ENCODE measurements around the gene OCEL1. TPM values are rescaled to one million over a fixed set of nuclear protein-coding genes. Genes with fewer than 3 reads are reported as not detected.

The OCEL1 gene
- total RNA-seq, 2 experiments from 2014 or later: 23.3 to 27.4 TPM

DNA sequence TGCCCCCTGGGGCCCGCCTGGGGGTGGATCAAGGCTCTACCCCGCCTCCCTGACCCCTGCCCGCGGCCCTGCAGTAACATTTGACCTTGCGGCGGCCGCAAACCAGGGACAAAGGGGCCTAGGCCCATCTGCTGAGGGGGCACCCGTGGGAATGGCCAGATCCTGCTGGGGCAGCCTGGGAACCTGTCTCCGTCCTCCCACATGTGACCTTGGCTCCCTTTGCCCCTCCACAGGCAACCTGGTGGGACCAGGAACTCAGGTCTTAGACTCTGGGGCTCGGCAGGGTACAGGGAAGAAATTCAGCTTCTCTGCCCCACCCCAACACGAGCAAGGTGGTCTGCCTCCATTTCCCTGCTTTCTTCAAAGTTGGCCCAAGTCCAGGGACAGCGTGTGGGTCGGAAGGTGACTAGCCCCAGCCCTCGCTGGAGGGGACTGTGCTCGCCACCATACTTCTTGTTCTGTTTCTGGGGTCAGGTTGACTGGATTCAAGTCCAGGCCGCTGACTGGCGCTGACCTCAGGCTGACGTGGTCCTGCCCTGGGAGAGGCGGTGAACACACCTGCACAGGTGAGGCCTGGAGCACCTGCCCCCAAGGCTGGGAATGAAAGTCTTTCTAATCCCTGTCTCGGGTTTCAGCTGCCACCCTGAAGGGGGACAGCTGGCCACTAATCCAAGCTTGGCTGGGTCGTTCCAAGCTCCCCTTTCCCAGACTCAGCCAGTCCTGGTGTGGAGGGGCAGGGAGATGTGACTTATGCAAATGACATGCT is 22.2 kb downstream of the OCEL1 start:
- CTCF ChIA-PET: interaction anchor here (0.6 to 3.0 kb wide), 2 partner anchors 12 to 98 kb away, joined by 4 to 23 read pairs; no protein-coding TSS in a partner anchor
- Mint-ChIP-seq H3K36me3 (no peaks in the 10 kb centered on the region), H3K4me3 (no peak overlapping the region), H3K27ac (no peak overlapping the region), H3K27me3 (peaks cover 22% of the 10 kb centered on the region), H3K4me1 (peaks cover 7% of the 10 kb centered on the region), H3K9me3 (ENCODE audit: low read depth) (no peaks in the 10 kb centered on the region)
- no peak for DNase-seq
- ATAC-seq: no peak

DNA sequence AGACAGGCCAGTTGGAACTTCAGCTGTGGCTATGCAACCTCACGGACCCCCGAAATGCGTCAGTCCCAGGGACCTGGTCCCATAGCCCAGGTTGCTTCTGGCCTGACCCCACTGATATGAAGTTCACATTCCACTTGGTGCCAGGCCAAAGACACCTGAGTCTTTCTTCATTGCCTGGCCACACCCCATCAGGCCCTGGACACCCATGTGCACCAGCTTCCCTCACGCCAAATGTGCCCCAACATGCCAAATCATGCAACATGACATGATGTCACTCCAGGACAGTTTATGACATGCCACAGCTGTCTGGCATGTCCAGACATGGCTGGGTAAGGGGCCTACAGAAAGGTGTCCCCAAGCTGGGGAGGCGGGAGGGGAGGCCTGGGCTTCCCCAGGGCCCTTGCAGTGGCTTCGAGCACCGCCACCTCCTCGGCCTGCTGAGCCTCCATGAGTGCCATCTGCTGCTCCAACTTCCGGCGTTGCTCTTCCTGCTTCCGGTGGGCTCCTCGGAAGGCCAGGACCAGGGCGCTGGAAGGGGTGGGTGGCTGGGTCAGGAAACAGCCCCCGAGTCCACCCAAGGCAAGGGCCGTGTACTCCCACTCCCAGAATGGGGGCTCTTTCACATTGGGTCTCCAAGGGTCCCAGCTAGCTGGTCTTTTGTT is 24.0 kb downstream of the OCEL1 start:
- no peak for ATAC-seq
- Mint-ChIP-seq H3K9me3 (ENCODE audit: low read depth) (no peaks in the 10 kb centered on the region), H3K4me3 (no peak overlapping the region), H3K27ac (no peak overlapping the region), H3K4me1 (peaks cover 7% of the 10 kb centered on the region), H3K36me3 (no peaks in the 10 kb centered on the region), H3K27me3 (peaks cover 13% of the 10 kb centered on the region)
- CTCF ChIA-PET: interaction anchor here (1.1 to 3.0 kb wide), 3 partner anchors 10 to 32 kb away, joined by 3 to 23 read pairs (median 3); partner anchors contain the start of gene ANKLE1
- DNase-seq: no peak

DNA sequence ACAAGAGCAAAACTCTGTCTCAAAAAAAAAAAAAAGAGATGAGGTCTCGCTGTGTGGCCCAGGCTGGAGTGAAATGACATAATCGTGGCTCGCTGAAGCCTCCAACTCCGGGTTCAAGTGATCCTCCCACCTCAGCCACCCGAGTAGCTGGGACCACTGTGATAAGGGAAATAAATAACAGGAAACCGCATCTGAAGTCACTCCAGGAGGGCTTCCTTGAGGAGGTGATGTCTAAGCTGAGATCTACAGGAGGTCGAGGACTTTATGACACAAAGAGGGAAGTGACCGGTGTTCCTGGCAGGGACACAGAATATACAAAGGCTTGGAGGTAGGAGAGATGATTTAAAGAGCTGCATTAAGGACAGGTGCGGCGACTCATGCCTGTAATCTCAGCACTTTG is 28.6 kb downstream of the OCEL1 start:
- Mint-ChIP-seq H3K36me3 (no peaks in the 10 kb centered on the region), H3K4me3 (no peak overlapping the region), H3K27ac (no peak overlapping the region), H3K4me1 (no peaks in the 10 kb centered on the region), H3K9me3 (ENCODE audit: low read depth) (no peaks in the 10 kb centered on the region), H3K27me3 (no peaks in the 10 kb centered on the region)
- DNase-seq (no peak), ATAC-seq (no peak)
- CTCF ChIA-PET: interaction anchor here (0.9 to 1.4 kb wide), 2 partner anchors 9 to 12 kb away, joined by 3 read pairs; partner anchors contain the start of gene USHBP1

DNA sequence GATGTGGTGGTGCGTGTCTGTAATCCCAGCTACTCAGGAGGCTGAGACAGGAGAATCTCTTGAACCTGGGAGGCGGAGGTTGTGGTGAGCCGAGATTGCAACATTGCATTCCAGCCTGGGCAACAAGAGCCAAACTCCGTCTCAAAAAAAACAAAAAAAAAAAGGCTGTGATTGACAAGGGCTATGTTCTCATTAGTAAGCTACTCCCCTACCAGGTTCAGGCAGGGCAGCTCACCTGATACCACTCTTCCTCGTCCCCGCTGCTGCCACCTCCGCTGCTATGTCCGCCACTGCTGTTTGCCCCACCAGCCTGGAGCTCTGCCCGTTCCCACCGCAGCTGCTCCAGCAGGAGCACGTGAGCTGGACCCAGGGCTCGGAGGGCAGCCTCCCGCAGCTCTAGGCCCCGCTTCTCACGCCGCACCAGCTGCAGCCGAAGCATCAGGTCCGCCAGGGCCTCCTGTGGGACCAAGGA is 29.2 kb downstream of the OCEL1 start:
- Mint-ChIP-seq H3K27me3 (no peaks in the 10 kb centered on the region), H3K27ac (no peak overlapping the region), H3K9me3 (ENCODE audit: low read depth) (no peaks in the 10 kb centered on the region), H3K36me3 (no peaks in the 10 kb centered on the region), H3K4me1 (no peaks in the 10 kb centered on the region), H3K4me3 (no peak overlapping the region)
- CTCF ChIA-PET: interaction anchor here (0.9 to 1.4 kb wide), 4 partner anchors 9 to 37 kb away, joined by 3 to 5 read pairs (median 3); partner anchors contain the start of genes ANKLE1 and USHBP1
- no peak for ATAC-seq
- DNase-seq: no peak

DNA sequence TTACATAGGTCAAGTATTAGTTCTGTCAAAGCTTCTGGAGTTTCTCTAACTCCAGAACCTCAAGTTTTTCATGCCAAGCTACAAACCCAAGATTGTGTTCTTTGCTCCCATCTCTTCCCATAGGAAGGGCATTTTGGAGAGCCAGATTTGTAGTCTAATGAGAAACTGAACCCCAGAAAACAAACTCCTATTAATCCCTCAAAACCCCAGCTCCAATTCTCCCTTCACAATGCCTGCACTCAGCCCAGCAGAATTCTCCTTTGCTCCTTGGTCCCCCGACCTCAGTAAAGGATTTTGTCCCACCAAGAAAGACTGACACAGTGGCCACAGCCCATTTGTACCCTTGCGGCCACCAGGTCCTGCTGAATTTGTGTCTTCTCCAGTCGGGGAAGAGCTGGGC is 30.1 kb downstream of the OCEL1 start:
- ATAC-seq (no peak), DNase-seq (no peak)
- no peak overlapping the region for H3K27ac Mint-ChIP-seq
- H3K27me3 Mint-ChIP-seq: no peaks in the 10 kb centered on the region
- peaks cover 6% of the 10 kb centered on the region for H3K4me1 Mint-ChIP-seq
- H3K9me3 Mint-ChIP-seq (ENCODE audit: low read depth): no peaks in the 10 kb centered on the region
- no peak overlapping the region for H3K4me3 Mint-ChIP-seq
- no peaks in the 10 kb centered on the region for H3K36me3 Mint-ChIP-seq
- CTCF ChIA-PET: interaction anchor here (1.1 to 1.3 kb wide), 2 partner anchors 26 to 36 kb away, joined by 3 to 5 read pairs; partner anchors contain the start of gene ANKLE1

DNA sequence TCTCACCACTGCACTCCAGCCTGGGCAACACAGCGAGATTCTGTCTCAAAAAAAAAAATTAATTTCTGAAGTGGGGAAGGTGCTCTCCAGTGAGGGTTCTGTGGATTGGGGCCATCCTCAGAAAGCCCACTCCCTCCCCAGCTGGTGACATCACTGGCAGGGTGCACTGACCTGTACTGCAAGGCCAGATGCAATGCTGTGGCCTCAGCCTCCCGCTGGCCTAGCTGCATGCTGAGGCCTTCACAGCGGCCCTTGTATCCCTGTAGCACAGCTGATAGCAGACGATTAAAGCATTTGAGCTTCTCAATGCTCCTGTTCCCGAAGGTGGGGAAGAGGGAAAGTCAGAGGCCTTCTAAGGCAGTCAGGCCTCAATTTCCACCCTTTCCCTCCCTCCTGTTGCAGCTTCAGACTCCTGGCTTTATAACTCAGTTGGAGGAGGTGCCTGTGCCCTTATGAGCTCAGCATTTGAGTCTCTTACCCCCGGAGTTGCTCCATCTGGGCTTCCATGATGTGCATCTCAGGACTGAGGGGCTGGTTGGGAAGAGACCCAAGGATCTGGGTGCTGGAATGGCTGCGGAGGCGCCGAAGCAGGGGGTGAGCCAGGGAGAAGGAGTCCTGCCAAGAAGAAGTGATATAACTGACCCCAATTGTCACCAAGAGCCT is 33.2 kb downstream of the OCEL1 start:
- DNase-seq (no peak), ATAC-seq (no peak)
- Mint-ChIP-seq H3K27ac (no peak overlapping the region), H3K9me3 (ENCODE audit: low read depth) (no peaks in the 10 kb centered on the region), H3K27me3 (no peaks in the 10 kb centered on the region), H3K4me3 (no peak overlapping the region), H3K36me3 (no peaks in the 10 kb centered on the region), H3K4me1 (peaks cover 6% of the 10 kb centered on the region)
- CTCF ChIA-PET: interaction anchor here (0.6 to 12.2 kb wide), 10 partner anchors 8 to 191 kb away, joined by 3 to 132 read pairs (median 10); partner anchors contain the start of genes ANKLE1 and BABAM1

DNA sequence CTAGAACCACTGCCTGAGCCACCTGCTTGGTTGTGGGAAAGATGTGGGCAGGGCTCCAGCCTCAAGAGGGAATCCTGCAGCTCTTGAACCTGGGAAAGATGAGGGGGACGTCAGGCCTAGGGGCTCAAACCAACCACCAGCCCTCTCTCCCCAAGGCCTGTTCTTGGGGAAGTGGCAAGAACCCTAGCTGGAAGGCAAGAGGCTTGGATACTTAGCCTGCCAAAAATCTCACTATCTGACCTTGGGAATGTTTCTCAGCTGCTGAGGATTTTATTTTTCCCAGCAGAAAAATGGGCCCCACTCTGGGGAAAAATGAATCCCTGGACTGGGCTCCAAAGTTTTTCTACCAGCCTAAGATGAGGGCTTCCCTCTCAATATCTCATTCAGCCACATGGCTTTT is 33.9 kb downstream of the OCEL1 start:
- DNase-seq (no peak), ATAC-seq (no peak)
- H3K9me3 Mint-ChIP-seq (ENCODE audit: low read depth): no peaks in the 10 kb centered on the region
- no peaks in the 10 kb centered on the region for H3K27me3 Mint-ChIP-seq
- H3K27ac Mint-ChIP-seq: no peak overlapping the region
- no peaks in the 10 kb centered on the region for H3K36me3 Mint-ChIP-seq
- CTCF ChIA-PET: interaction anchor here (0.5 to 12.2 kb wide), 17 partner anchors 8 to 252 kb away, joined by 3 to 132 read pairs (median 5); partner anchors contain the start of genes ANKLE1 and BABAM1
- H3K4me3 Mint-ChIP-seq: no peak overlapping the region
- H3K4me1 Mint-ChIP-seq: peaks cover 12% of the 10 kb centered on the region

DNA sequence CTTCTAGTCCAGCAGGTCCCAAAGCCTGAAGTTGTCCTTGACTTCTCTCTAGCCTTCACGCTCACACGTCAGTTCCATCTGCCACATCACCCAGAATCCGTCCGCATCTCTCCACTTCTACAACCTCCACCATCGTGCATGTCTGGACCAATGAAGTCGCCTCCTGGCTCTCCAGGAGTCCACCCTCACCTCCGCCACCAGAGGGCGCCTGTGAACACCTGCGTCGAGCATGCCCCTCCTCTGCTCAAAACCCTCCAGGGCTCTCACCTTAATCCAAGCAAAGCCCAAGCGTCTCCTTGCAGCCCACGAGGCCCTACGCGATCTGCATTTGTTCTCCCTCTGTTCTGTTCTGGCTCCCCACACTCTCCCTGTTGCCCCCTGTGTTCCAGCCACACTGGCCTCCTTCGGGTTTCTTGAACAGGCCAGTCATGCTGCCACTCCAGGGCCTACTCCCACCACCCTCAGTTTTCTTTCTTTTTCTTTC is 34.9 kb downstream of the OCEL1 start:
- Mint-ChIP-seq H3K4me1 (peaks cover 13% of the 10 kb centered on the region), H3K27me3 (no peaks in the 10 kb centered on the region), H3K9me3 (ENCODE audit: low read depth) (no peaks in the 10 kb centered on the region)

DNA sequence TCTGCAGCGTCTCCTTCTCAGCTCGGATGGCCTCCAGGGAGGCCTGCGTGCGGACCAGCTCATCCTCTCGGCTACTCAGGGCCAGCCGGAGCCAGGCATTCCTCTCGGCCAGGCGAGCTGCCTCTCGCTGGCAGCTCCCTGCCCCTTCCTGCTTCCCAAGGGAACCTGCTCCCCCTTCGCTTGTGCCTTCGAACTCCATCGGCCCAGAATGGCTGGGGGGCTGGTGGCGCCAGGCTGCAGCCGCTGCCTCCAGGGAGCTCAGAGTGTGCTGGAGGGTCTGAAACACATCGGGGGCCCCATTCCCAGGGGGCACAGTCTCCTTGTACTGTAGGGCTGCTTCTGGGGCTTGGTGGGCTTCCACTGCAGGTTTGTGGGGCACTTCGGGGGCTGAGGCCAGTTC is 36.5 kb downstream of the OCEL1 start:
- ATAC-seq (no peak), DNase-seq (no peak)
- Mint-ChIP-seq H3K9me3 (ENCODE audit: low read depth) (no peaks in the 10 kb centered on the region), H3K4me3 (no peak overlapping the region), H3K27me3 (no peaks in the 10 kb centered on the region), H3K36me3 (no peaks in the 10 kb centered on the region), H3K27ac (no peak overlapping the region), H3K4me1 (peaks cover 20% of the 10 kb centered on the region)
- CTCF ChIA-PET: interaction anchor here (0.8 to 12.2 kb wide), 4 partner anchors 20 to 32 kb away, joined by 3 to 132 read pairs (median 4); partner anchors contain the start of gene ANKLE1

More for the DNA sequence above, 34.9 kb downstream of the OCEL1 start:
- ATAC-seq (peak; percentile 100), DNase-seq (peak; percentile 94)
- Mint-ChIP-seq H3K36me3 (no peaks in the 10 kb centered on the region), H3K4me3 (no peak overlapping the region), H3K27ac (no peak overlapping the region)
- CTCF ChIA-PET: interaction anchor here (0.6 to 12.2 kb wide), 20 partner anchors 9 to 843 kb away, joined by 3 to 132 read pairs (median 4); partner anchors contain the start of gene ANKLE1

DNA sequence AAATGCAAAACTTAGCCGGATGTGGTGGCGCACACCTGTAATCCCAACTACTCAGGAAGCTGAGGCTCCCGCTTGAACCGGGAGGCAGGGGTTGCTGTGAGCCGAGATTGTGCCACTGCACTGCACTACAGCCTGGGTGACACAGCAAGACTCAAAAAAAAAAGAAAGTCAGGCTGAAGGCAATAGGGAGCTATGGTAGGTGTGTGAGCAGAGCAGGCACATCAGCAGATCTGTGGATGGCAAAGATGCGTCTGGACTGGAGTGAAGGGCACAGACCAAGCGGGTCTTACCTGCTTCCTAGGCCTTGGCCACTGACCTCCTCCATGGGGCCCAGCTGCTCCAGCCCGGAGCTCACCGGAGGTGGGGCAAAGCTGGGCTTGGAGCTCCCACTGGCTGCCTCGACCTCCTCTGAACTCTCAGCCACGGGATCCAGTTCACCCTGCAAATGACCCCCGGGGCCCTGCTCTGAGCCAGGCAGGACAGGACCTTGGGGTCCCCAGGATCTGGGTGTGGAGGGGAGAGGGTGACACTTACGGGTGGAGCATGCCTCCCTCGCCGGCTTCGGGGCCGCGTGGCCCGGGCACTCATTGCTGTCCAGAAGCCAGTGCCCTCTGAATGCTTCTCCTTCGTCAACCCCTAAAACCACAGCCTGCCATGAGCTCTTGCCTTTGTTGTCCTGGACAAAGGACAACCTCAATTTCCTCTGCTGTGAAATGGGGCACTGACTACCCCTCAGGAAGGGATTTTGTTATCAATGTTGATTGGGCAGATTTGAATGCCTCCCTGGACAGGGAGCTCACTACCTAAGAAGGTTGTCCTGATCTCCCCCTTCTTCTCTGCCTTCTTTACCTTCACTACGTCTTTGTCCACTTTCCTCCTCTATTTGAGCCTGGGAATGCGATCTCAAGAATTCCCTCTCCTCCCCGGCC is 38.0 kb downstream of the OCEL1 start:
- H3K27ac Mint-ChIP-seq: no peak overlapping the region
- CTCF ChIA-PET: interaction anchor here (1.1 to 12.2 kb wide), 6 partner anchors 9 to 495 kb away, joined by 3 to 132 read pairs (median 4); partner anchors contain the start of gene ANKLE1
- DNase-seq (no peak), ATAC-seq (no peak)
- H3K4me3 Mint-ChIP-seq: no peak overlapping the region
- H3K4me1 Mint-ChIP-seq: peaks cover 30% of the 10 kb centered on the region
- no peaks in the 10 kb centered on the region for H3K36me3 Mint-ChIP-seq
- H3K9me3 Mint-ChIP-seq (ENCODE audit: low read depth): no peaks in the 10 kb centered on the region
- H3K27me3 Mint-ChIP-seq: no peaks in the 10 kb centered on the region

DNA sequence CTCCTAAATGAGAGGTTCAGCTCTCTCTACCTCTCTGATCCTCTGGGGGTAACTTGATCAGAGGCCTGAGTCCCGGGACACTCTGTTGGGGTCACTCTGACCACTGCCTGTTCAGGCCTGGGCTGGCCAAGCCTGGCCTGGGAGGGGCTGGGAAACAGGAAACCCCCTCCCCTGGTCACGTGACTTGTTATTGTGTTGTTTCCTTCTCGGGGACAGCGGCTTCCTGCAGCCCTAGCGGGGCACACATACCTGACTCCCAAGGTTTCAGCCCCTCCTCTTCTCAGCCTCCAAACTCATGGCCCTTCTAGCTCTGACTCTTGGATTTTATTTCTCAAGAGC is 38.6 kb downstream of the OCEL1 start, which contains the start of gene USHBP1:
USHBP1 (minus strand) TSS at position 105 of the 339 bp plus-strand sequence. CDS start 446 bp downstream, outside the sequence.
- Mint-ChIP-seq H3K27me3 (no peaks in the 10 kb centered on the region), H3K36me3 (no peaks in the 10 kb centered on the region), H3K4me1 (peaks cover 31% of the 10 kb centered on the region), H3K4me3 (no peak within 1 kb of the TSS), H3K9me3 (ENCODE audit: low read depth) (no peaks in the 10 kb centered on the region), H3K27ac (no peak within 1 kb of the TSS)
- ATAC-seq (no peak), DNase-seq (no peak)
- CTCF ChIA-PET: interaction anchor here (1.1 to 12.2 kb wide), 7 partner anchors 10 to 496 kb away, joined by 3 to 132 read pairs (median 4); partner anchors contain the start of gene ANKLE1

DNA sequence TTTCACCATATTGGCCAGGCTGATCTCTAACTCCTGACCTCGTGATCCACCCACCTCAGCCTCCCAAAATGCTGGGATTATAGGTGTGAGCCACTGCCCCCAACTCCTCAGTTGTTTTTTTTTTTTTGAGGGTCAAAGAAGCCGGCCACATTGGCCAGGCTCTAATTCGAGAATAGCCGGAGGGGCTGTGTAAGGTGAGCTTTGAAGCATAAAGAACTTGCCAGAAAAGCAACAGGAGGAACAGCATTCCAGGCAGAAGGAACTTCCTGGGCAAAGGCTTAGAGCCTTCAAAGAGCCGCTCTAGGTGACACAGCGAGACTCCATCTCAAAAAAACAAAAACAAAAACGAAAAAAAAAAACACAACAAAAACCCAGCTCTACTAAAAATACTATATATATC is 40.0 kb downstream of the OCEL1 start:
- no peak overlapping the region for H3K27ac Mint-ChIP-seq
- H3K4me1 Mint-ChIP-seq: peaks cover 26% of the 10 kb centered on the region
- CTCF ChIA-PET: interaction anchor here (0.8 to 12.2 kb wide), 14 partner anchors 9 to 308 kb away, joined by 3 to 132 read pairs (median 4); partner anchors contain the start of genes ANKLE1, DDA1 and MRPL34
- DNase-seq (no peak), ATAC-seq (no peak)
- no peaks in the 10 kb centered on the region for H3K9me3 Mint-ChIP-seq (ENCODE audit: low read depth)
- no peak overlapping the region for H3K4me3 Mint-ChIP-seq
- peaks cover 2% of the 10 kb centered on the region for H3K36me3 Mint-ChIP-seq
- H3K27me3 Mint-ChIP-seq: no peaks in the 10 kb centered on the region

All from activated CD8-positive, alpha-beta memory T cell treated with anti-CD3 and anti-CD28 coated beads, Interleukin-2, amount 10 ng/mL, durations not matched to agents 7 days and 5 days (primary cell).